IMR-90 (cell line): ENCODE results near the gene ZFR. TPM values are rescaled to one million over a fixed set of nuclear protein-coding genes. Genes with fewer than 3 reads are reported as not detected.

Experiments
- ATAC-seq: fragments of 200-7000 bp; cut with Tn5 transposase; 2 replicates; pipeline ENCODE4 v1.9.1; 2020; ENCODE audit warnings: low read depth, mild to moderate bottlenecking, moderate library complexity
- BruUV-seq: library from RNA; stranded (reverse); fragments of 400-500 nt; replicated peaks from 2 replicates; lab custom pipeline; 2021; lab: Mats Ljungman, UMichigan
- CTCF ChIA-PET: fragments of 300-600 bp; formaldehyde crosslinking; extraction: SDS; loops from one replicate; lab custom pipeline; 2021; ENCODE audit warnings: antibody characterized with exemption; lab: Yijun Ruan, JAX
- POLR2A ChIA-PET: fragments of 300-600 bp; sonication (Branson Sonifier 250); formaldehyde crosslinking; loops from one replicate; lab custom pipeline; 2022; ENCODE audit warnings: antibody characterized with exemption; ENCODE audit not compliant: unreplicated experiment; lab: Charles Lee
- DNase-seq: peaks from one replicate; pipeline ENCODE4 v3.0.0; 2013
- H2AFZ ChIP-seq: replicated peaks from 2 replicates; pipeline ENCODE3; 2013; ENCODE audit warnings: low read length, mild to moderate bottlenecking; ENCODE audit not compliant: poor library complexity
- H2AK5ac ChIP-seq: 2 replicates; pipeline ENCODE4 v1.6.1; 2013; ENCODE audit warnings: low read depth, low read length, inconsistent platforms
- H2AK9ac ChIP-seq: replicated peaks from 2 replicates; pipeline ENCODE3; 2013; ENCODE audit warnings: mild to moderate bottlenecking, low read depth, low read length, moderate library complexity; ENCODE audit not compliant: poor library complexity
- H2BK120ac ChIP-seq: 2 replicates; pipeline ENCODE4 v1.6.1; 2013; ENCODE audit warnings: low read depth, low read length, inconsistent platforms
- H2BK15ac ChIP-seq: 3 replicates; pipeline ENCODE4 v1.6.1; 2013; ENCODE audit warnings: low read depth, low read length, inconsistent platforms
- H2BK20ac ChIP-seq: 2 replicates; pipeline ENCODE4 v1.6.1; 2013; ENCODE audit warnings: low read depth, mild to moderate bottlenecking, inconsistent platforms, low read length, moderate library complexity
- H2BK5ac ChIP-seq: 2 replicates; pipeline ENCODE4 v1.6.1; 2013; ENCODE audit warnings: mild to moderate bottlenecking, low read depth, low read length, inconsistent platforms; ENCODE audit not compliant: poor library complexity, severe bottlenecking
- H3K14ac ChIP-seq: replicated peaks from 2 replicates; pipeline ENCODE4 v1.6.1; 2013; ENCODE audit warnings: low read depth, low read length, inconsistent platforms
- H3K18ac ChIP-seq: 2 replicates; pipeline ENCODE4 v1.6.1; 2013; ENCODE audit warnings: low read depth, low read length, control low read depth
- H3K23ac ChIP-seq: 2 replicates; pipeline ENCODE4 v1.6.1; 2013; ENCODE audit warnings: low read depth, low read length, inconsistent platforms
- H3K27ac ChIP-seq: 2 replicates; pipeline ENCODE4 v1.5.1; 2013; ENCODE audit warnings: mild to moderate bottlenecking, control low read depth, low read length; ENCODE audit not compliant: insufficient read depth
- H3K27me3 ChIP-seq: 2 replicates; pipeline ENCODE4 v1.6.1; 2013; ENCODE audit warnings: low read length; ENCODE audit not compliant: control insufficient read depth, insufficient read depth
- H3K36me3 ChIP-seq: 2 replicates; pipeline ENCODE4 v1.6.1; 2013; ENCODE audit warnings: low read length, mixed read lengths; ENCODE audit not compliant: control insufficient read depth, insufficient read depth
- H3K4ac ChIP-seq: 2 replicates; pipeline ENCODE4 v1.6.1; 2013; ENCODE audit warnings: low read depth, low read length, inconsistent platforms
- H3K4me1 ChIP-seq: 2 replicates; pipeline ENCODE4 v1.6.1; 2013; ENCODE audit warnings: low read length, mixed read lengths; ENCODE audit not compliant: control insufficient read depth, insufficient read depth
- H3K4me2 ChIP-seq: 2 replicates; pipeline ENCODE4 v1.6.1; 2013; ENCODE audit warnings: low read depth, mild to moderate bottlenecking, control low read depth, low read length, moderate library complexity
- H3K4me3 ChIP-seq: 2 replicates; pipeline ENCODE4 v1.5.1; 2013; ENCODE audit warnings: low read depth, mild to moderate bottlenecking, control low read depth, low read length, moderate library complexity; ENCODE audit not compliant: insufficient read depth
- H3K56ac ChIP-seq: 2 replicates; pipeline ENCODE4 v1.6.1; 2013; ENCODE audit warnings: low read length, inconsistent platforms; ENCODE audit not compliant: insufficient read depth; ENCODE audit errors: extremely low read depth
- H3K79me1 ChIP-seq, 2 experiments: 2 replicates each; pipeline ENCODE4 v1.6.1; 2013; ENCODE audit warnings: low read length in 2 of 2, inconsistent platforms in 1 of 2, low read depth in 1 of 2
- H3K9ac ChIP-seq: 2 replicates; pipeline ENCODE4 v1.6.1; 2013; ENCODE audit warnings: low read depth, low read length, control low read depth
- H3K9me1 ChIP-seq: 2 replicates; pipeline ENCODE4 v1.6.1; 2013; ENCODE audit warnings: low read length, inconsistent platforms; ENCODE audit not compliant: insufficient read depth
- H3K9me3 ChIP-seq: 2 replicates; pipeline ENCODE4 v1.6.1; 2013; ENCODE audit warnings: low read length; ENCODE audit not compliant: control insufficient read depth, insufficient read depth
- H4K20me1 ChIP-seq: 2 replicates; pipeline ENCODE4 v1.6.1; 2013; ENCODE audit warnings: low read length, inconsistent platforms; ENCODE audit not compliant: insufficient read depth
- H4K5ac ChIP-seq: 2 replicates; pipeline ENCODE4 v1.6.1; 2013; ENCODE audit warnings: mild to moderate bottlenecking, low read depth, low read length, control low read depth
- H4K8ac ChIP-seq, 2 experiments: 2 replicates each; pipeline ENCODE4 v1.6.1; 2013; ENCODE audit warnings: low read depth in 2 of 2, low read length in 2 of 2, control low read depth in 1 of 2, inconsistent platforms in 1 of 2
- H4K91ac ChIP-seq: 2 replicates; pipeline ENCODE4 v1.6.1; 2013; ENCODE audit warnings: low read depth, low read length, inconsistent platforms; ENCODE audit not compliant: insufficient read depth
- CEBPB ChIP-seq: IDR thresholded peaks from 2 replicates; pipeline ENCODE4 v1.6.1; 2012; ENCODE audit warnings: low read depth, low read length, improper control_type of control experiment
- CHD1 ChIP-seq: IDR thresholded peaks from 2 replicates; pipeline ENCODE4 v1.6.1; 2012; ENCODE audit warnings: low read depth, low read length, improper control_type of control experiment
- MAFK ChIP-seq: IDR thresholded peaks from 2 replicates; pipeline ENCODE4 v1.6.1; 2012; ENCODE audit warnings: low read depth, low read length, improper control_type of control experiment
- MAZ ChIP-seq: IDR thresholded peaks from 2 replicates; pipeline ENCODE4 v1.6.1; 2012; ENCODE audit warnings: low read depth, mild to moderate bottlenecking, low read length, improper control_type of control experiment, moderate library complexity, borderline replicate concordance
- MXI1 ChIP-seq: IDR thresholded peaks from 2 replicates; pipeline ENCODE4 v1.6.1; 2012; ENCODE audit warnings: low read depth, mild to moderate bottlenecking, low read length, moderate library complexity, borderline replicate concordance
- POLR2A ChIP-seq: IDR thresholded peaks from 2 replicates; pipeline ENCODE4 v1.6.1; 2012; ENCODE audit warnings: mild to moderate bottlenecking, low read depth, low read length
- RAD21 ChIP-seq: IDR thresholded peaks from 2 replicates; pipeline ENCODE4 v1.6.1; 2012; ENCODE audit warnings: low read length, improper control_type of control experiment
- RCOR1 ChIP-seq: IDR thresholded peaks from 2 replicates; pipeline ENCODE4 v1.6.1; 2012; ENCODE audit warnings: mild to moderate bottlenecking, low read length, improper control_type of control experiment; ENCODE audit not compliant: insufficient replicate concordance
- RFX5 ChIP-seq: IDR thresholded peaks from 2 replicates; pipeline ENCODE4 v1.8.0; 2012; ENCODE audit warnings: low read depth, mild to moderate bottlenecking, low read length, moderate library complexity
- SMC3 ChIP-seq: fragments of 150-350 bp; IDR thresholded peaks from 2 replicates; pipeline ENCODE4 v1.6.1; 2016; ENCODE audit warnings: low read depth, mild to moderate bottlenecking, antibody characterized with exemption, low read length, moderate library complexity
- whole genome bisulfite sequencing, 2 experiments: methylation state at CpG; one replicate each; pipeline versions ENCODE4 v1.1.5 to v1.1.7; 2013; ENCODE audit warnings: missing lambda C conversion rate in 2 of 2; ENCODE audit not compliant: insufficient read length in 1 of 2; ENCODE audit errors: extremely low coverage in 2 of 2; 5-methylcytosine and 5-hydroxymethylcytosine counted together
- dilution Hi-C: fragments of 300-500 bp; cut with HindIII; formaldehyde crosslinking; loops from one replicate; pipeline ENCODE4 v1.14.3; 2018; ENCODE audit warnings: low sequenced_read_pairs; ENCODE audit not compliant: unreplicated experiment
- in situ Hi-C: fragments of 300-500 bp; cut with MboI; formaldehyde crosslinking; loops from 3 replicates; pipeline ENCODE4 v1.14.3; 2019; ENCODE audit warnings: low sequenced_read_pairs, inconsistent platforms, mixed read lengths
- intact Hi-C: fragments of 100-400 bp; cut with micrococcal nuclease; formaldehyde crosslinking; loops from 2 replicates; pipeline ENCODE4 v1.10.0; 2022
- polyA plus RNA-seq, 3 experiments: library from polyadenylated mRNA; depleted of rRNA; stranded (reverse); fragments of >200 nt; gene quantifications; 2 replicates each; pipeline ENCODE4 v1.2.3, GENCODE V29; 2012; ENCODE audit warnings: low replicate concordance in 1 of 3
- total RNA-seq: library from RNA; depleted of rRNA; stranded (reverse); fragments of >200 nt; gene quantifications from 2 replicates; pipeline ENCODE4 v1.2.3, GENCODE V29; 2012
- TF ChIP-seq, protein P1 (sequence below): conservative IDR thresholded peaks from 2 replicates; pipeline ENCODE4 v1.5.1; 2012; ENCODE audit warnings: mild to moderate bottlenecking, low read depth, low read length, improper control_type of control experiment
- TF ChIP-seq, protein P2 (sequence below): fragments of 150-350 bp; IDR thresholded peaks from 2 replicates; pipeline ENCODE4 v1.6.1; 2017; ENCODE audit warnings: mild to moderate bottlenecking, antibody characterized with exemption, low read length, low read depth

The ZFR gene
- total and polyA plus RNA-seq, 2 of the 4 experiments (the other 2 are of a cell fraction) = 30.4 to 81.4 TPM

DNA sequence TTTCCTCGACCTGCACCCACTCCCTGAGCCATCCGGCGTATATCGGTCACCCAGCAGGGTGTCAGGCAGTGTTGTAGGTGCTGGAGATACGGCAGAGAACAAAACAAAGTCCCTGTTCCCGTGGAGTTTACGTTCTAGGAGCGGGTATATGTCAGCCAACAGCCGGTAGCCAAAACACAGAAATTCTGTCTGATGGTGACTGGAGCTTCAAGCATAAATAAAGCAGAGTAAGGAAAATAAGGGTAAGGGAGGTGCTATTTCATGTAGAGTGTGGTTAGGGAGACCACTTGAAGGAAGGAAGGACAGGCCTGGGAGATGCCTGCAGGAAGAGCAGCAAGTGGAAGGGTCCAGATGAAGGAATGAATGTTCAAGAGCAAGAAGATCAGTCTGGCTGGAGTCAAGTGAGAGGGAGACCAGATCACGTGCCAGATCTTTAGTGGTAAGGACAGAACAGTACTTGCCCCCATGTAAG lies 783 bp upstream of the ZFR start:
- in situ Hi-C loops = no loop called here

More for the DNA sequence above, 783 bp upstream of the ZFR start:
- H3K23ac ChIP-seq = peak overlapping the region; percentile 97
- dilution Hi-C loops (no loop called here), intact Hi-C loops (no loop called here)
- peak overlapping the region; percentile 44 for H3K4ac ChIP-seq
- H3K9me1 ChIP-seq = peaks cover 7% of the 10 kb centered on the region
- 33% methylated on average over 8 of the region's 10 CpGs; no CpG with 5 or more reads in 1 of the 2 experiments for WGBS, 2 experiments
- no peaks in the 10 kb centered on the region for H3K9me3 ChIP-seq
- peaks cover 26% of the 10 kb centered on the region for H4K20me1 ChIP-seq
- peak overlapping the region; percentile 84 for H2AK9ac ChIP-seq
- peak overlapping the region; percentile 87 for H3K4me2 ChIP-seq
- DNase-seq = peak; percentile 4
- no peak overlapping the region for H2BK15ac ChIP-seq
- peak overlapping the region; percentile 14; the same call in 1 of the 2 replicates for H3K27ac ChIP-seq
- H2BK120ac ChIP-seq = peak overlapping the region; percentile 17
- no peak overlapping the region for H3K56ac ChIP-seq
- ChIA-PET CTCF (no interaction called here), POLR2A (no interaction called here)
- peak overlapping the region; percentile 62 for H4K5ac ChIP-seq
- H2BK5ac ChIP-seq = no peak overlapping the region
- ATAC-seq = no peak
- H3K4me1 ChIP-seq = peaks cover 2% of the 10 kb centered on the region
- H3K9ac ChIP-seq = 0 out of 2 replicates have a peak overlapping the region, but pooled peaks have one; percentile 56
- peak overlapping the region; percentile 83 for H3K4me3 ChIP-seq
- H3K18ac ChIP-seq = no peak overlapping the region; the same call in 1 of the 2 replicates
- H4K91ac ChIP-seq = no peak overlapping the region
- H4K8ac ChIP-seq = peak overlapping the region; percentile 69 to 92
- TF ChIP-seq CHD1 (no peak), RAD21 (no peak), POLR2A (no peak), RCOR1 (no peak), MXI1 (no peak), SMC3 (no peak), MAFK (no peak), MAZ (no peak), CEBPB (no peak), RFX5 (no peak)
- TF ChIP-seq, protein P1, sequence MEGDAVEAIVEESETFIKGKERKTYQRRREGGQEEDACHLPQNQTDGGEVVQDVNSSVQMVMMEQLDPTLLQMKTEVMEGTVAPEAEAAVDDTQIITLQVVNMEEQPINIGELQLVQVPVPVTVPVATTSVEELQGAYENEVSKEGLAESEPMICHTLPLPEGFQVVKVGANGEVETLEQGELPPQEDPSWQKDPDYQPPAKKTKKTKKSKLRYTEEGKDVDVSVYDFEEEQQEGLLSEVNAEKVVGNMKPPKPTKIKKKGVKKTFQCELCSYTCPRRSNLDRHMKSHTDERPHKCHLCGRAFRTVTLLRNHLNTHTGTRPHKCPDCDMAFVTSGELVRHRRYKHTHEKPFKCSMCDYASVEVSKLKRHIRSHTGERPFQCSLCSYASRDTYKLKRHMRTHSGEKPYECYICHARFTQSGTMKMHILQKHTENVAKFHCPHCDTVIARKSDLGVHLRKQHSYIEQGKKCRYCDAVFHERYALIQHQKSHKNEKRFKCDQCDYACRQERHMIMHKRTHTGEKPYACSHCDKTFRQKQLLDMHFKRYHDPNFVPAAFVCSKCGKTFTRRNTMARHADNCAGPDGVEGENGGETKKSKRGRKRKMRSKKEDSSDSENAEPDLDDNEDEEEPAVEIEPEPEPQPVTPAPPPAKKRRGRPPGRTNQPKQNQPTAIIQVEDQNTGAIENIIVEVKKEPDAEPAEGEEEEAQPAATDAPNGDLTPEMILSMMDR = no peak
- TF ChIP-seq, protein P2, sequence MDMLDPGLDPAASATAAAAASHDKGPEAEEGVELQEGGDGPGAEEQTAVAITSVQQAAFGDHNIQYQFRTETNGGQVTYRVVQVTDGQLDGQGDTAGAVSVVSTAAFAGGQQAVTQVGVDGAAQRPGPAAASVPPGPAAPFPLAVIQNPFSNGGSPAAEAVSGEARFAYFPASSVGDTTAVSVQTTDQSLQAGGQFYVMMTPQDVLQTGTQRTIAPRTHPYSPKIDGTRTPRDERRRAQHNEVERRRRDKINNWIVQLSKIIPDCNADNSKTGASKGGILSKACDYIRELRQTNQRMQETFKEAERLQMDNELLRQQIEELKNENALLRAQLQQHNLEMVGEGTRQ = no peak
- peak overlapping the region; percentile 69 for H3K14ac ChIP-seq
- BruUV-seq = no TSS peak
- no peak overlapping the region for H2BK20ac ChIP-seq
- H3K27me3 ChIP-seq = no peaks in the 10 kb centered on the region
- H2AK5ac ChIP-seq = no peak overlapping the region
- H3K36me3 ChIP-seq = no peaks in the 10 kb centered on the region
- H2AFZ ChIP-seq = peak overlapping the region; percentile 93
- H3K79me1 ChIP-seq = peaks cover 3 to 23% of the 10 kb centered on the region in 2 experiments
